ENCODE data around the gene PTPRM.

Gene PTPRM

GRCh38 chr18:7626922-7627440 lies 59.9 kb downstream of the PTPRM start:
- DNase-seq (ENCODE audit: low read depth in 3 of 3), result no peak

DNA sequence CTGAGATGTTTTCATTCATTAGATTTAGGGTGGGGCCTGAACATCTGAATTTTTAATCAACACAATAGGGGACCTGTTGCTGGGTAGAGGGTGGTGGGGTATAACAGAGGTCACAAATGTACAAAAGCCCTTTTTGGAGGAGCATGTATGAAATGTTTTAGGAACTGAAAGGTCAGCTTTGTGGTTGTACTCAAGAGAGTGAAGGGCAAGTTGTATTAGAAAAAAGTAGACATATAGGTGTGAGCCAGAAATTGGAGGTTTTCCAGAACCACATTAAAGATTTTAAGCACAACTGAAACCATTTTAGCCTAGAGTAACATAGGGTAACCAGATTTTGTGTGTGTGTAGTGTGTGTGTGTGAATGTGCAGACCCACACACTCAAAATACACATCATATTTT lies 62.3 kb downstream of the PTPRM start:
- no peak for DNase-seq (ENCODE audit: low read depth in 3 of 3)

DNA sequence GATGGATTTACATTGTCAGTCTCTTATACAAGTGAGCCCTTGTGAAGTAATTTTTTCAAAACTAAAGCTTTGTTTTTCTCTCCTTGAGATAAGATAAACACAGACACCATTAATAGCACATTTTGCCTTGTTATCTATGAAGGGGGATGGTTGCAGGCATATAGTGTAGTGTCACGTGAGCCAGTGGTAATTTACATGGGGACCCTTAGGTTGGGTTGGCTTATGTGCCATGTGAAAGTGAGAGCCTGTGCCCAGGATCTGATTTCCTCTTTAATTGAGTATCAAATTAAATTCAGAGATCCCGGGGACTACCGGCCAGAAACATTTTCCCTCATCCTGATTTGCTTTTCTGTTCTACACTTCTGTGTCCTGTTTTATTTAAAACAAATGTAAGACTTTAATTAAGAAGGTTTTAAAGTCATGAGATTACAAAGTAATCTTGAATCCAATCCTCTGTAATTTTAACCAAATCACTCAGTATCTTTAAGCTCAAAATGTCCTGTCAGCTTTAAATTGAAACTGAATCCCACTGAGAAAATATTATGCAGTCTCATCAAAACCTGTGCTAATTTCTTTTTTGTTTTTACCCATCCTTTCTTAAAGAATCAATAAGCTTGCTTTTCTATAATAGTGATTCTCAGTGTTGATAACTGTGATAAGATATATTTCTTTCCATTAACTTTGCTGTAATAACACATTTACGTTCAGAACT lies 63.8 kb downstream of the PTPRM start:
- no peak for DNase-seq (ENCODE audit: low read depth in 3 of 3)

- no peak for DNase-seq (ENCODE audit: low read depth in 3 of 3)
Observed at GRCh38 chr18:7632152-7633098, 65.3 kb downstream of the PTPRM start.

DNA sequence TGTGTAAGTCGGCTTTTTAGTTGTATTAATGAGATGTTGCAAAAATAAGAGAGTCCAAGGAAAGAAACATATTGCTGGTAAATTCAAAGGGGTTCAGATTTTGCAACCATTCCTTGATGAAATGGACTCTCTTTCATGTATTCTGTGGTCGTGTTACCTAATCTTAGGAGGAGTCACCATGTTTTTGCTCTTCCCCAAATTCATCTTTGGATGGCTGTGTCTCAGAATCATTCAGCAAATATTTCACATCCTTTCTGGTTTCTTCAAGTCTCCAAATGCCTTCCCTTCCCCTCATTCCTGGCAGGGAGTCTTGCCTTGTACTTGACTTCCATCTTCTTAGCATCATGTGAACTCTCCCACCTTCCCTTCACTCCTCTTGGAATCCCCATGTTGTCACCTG lies 66.1 kb downstream of the PTPRM start:
- DNase-seq (ENCODE audit: low read depth in 3 of 3), result no peak

- no peak for DNase-seq (ENCODE audit: low read depth in 3 of 3)
Observed at GRCh38 chr18:7635948-7636347, 68.8 kb downstream of the PTPRM start.

GRCh38 chr18:7637269-7637668 lies 70.2 kb downstream of the PTPRM start:
- no peak for DNase-seq (ENCODE audit: low read depth in 3 of 3)

GRCh38 chr18:7638321-7638720 lies 71.2 kb downstream of the PTPRM start:
- no peak for DNase-seq (ENCODE audit: low read depth in 3 of 3)

GRCh38 chr18:7641813-7642212 lies 74.7 kb downstream of the PTPRM start:
- DNase-seq (ENCODE audit: low read depth in 3 of 3), result no peak

- no peak for DNase-seq (ENCODE audit: low read depth in 3 of 3)
Observed at GRCh38 chr18:7642331-7642890, 75.3 kb downstream of the PTPRM start.

GRCh38 chr18:7645756-7646155 lies 78.6 kb downstream of the PTPRM start:
- no peak for DNase-seq (ENCODE audit: low read depth in 3 of 3)

DNA sequence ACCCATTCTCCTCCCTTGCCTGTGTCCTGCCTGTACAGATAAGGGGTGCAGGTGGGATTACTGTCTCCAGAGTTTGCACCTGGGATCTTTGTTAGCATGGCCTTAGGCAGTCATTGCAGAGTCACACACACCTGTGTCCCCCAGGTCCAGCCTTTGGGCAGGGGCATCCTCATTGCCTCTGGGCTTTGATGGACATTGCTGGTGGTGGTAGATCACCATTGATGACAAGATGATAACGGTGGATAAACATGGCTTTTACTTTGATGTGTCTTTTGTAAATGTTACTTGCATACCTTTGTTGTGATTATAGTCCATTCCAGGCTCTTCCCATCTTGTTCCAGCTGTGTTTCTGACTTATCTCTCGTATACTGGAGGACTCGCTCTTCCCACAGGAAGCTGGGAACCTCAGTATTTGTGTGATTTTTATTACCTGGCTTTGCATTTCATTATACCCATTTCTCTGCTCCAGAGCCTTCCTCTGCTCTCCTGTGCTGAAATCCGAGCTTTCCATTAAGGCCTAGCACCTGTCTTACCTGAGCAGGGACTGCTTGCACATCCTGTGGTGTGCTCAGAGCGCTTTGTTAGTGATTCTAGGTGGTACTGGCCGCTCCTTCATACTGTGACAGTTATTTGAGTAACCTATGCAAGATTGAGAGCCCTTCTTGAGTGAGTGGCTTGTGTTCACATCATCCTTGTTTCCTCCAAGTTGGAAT lies 79.2 kb downstream of the PTPRM start:
- no peak for DNase-seq (ENCODE audit: low read depth in 3 of 3)

DNA sequence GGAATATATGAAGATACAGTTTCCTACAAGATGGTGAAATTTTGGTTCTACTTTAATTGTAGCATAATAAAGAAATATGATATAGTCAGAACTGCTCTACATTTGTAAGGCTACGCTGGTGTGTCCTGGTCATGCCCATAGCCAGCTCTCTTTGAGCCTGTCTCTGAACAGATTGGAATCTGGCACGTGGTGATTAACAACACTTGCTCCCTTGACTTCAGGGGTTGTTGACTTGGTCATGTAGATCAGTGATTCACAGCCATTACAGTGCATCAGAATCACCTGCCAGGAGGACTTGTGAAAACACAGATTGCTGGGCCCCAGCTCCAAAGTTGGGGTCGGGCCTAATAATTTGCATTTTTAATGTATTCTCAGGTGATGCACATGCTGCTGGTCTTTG lies 80.4 kb downstream of the PTPRM start:
- no peak for DNase-seq (ENCODE audit: low read depth in 3 of 3)

DNA sequence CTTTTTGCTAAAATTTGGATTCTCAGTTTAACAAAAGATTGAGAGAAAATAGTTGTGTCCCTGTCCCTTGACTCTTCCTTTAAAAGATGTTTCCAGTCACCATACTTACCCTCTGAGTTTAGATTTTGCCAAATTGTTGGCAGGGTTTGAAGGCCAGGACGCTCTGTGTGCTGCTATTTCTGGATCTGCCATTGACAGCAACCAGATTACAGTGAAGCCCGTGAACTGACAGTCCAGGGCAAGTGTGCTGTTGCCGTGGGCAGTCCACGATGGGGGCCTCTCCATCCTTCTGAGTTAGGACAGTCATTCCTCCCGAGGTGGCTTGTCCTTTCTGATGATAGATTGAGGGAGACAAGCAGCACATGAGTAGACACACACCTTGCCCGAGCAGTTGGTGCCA lies 89.9 kb downstream of the PTPRM start:
- no peak for DNase-seq (ENCODE audit: low read depth in 3 of 3)

DNA sequence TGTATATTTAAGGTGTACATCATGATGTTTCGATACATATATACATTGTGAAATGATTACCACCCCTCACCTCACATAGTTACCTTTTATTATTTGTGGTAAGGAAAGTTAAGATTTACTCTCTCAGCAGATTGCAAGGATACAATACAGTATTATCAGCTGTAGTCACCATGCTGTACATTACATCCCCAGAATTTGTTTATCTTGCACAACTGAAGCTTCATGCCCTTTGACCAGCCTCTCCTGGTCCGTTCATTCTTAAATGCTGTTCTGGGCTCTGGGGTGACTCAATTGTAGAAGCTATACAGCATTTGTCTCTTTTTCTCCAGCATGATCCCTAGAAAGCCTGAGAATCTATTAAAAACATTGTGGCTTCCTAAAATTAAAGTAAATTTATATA lies 90.8 kb downstream of the PTPRM start:
- no peak for DNase-seq (ENCODE audit: low read depth in 3 of 3)

- no peak for DNase-seq (ENCODE audit: low read depth in 3 of 3)
Observed at GRCh38 chr18:7658701-7659100, 91.6 kb downstream of the PTPRM start.

DNA sequence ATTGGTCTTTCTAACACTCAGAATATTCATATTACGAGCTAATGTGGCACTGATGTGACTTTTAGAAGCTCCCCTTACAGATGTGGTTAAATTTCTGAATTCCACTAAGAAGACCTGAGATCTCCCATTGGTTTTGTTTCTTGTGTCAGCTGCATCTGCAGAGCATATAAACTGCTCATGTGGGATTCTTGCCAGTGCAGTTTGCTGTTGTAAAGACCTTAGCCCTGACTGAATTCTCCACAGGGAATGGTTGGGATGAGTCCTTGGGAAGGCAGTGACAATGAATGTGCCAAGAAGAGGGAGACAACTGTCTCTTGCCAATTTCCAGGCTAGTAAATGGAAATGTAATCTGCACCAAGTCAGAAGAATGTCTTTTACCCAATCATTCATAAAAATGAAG lies 94.1 kb downstream of the PTPRM start:
- no peak for DNase-seq (ENCODE audit: low read depth in 3 of 3)

DNA sequence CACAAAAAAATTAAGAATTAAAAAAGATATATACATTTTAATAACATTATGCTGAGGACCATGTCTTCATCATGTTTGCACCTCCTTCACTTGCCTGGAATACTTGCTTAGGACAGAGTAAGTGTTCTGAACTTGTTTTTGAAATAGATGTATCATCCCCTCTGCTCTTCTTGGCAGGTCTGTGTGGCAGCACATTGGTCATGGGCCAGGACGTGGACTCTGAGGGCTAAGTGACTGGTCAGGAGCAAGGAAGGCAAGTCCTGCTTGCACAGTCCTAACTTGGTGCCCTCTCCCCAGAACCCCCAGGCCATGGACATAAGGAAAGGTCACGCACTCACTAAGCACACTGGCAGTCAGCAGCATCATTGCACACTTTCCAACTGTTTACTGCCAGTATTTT lies 95.8 kb downstream of the PTPRM start:
- no peak for DNase-seq (ENCODE audit: low read depth in 3 of 3)

DNA sequence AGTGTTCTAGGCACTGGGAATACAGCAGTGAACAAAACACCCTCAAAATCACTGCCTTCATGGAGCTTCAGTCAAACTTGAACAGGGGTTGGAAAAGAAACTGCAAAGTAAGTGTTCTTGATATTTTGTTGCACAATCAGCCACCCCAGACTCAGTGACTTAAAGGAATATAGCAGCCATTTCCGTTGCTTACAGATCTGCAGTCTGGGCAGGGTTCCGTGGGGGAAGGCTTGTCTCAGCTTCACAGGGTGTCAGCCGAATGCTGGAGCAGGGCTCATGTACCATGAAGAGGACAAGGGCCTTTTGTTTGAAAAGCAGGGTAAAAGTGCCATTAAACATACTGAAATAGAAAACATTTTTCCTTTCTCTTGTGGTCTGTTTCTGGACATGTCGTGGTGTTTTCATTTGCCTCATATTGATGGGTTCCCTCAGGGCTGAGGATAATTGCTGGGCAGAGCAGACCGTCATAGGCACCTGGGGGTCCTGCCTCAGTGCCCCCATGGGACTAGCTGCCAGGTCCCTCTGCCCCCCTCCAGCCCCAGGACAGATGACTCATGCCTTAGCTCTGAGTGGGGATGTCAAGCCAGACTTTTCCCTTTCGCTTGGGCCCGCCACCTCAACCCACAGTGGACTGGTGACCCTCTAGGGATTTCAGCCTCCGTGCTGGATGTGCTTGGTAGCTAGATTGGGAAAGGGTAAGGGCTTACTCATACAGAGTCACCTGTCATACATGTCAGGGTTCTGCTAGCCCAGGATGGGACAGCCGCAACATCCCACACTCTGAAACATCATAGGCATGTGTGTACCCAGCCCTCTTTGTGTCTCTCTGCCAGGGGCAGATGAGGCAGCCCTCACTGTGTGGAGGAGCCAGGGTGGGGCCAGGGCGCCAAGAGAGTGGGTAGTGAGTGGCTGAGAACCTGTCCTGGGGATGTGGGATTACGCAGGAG lies 96.5 kb downstream of the PTPRM start:
- no peak for DNase-seq (ENCODE audit: low read depth in 3 of 3)

DNA sequence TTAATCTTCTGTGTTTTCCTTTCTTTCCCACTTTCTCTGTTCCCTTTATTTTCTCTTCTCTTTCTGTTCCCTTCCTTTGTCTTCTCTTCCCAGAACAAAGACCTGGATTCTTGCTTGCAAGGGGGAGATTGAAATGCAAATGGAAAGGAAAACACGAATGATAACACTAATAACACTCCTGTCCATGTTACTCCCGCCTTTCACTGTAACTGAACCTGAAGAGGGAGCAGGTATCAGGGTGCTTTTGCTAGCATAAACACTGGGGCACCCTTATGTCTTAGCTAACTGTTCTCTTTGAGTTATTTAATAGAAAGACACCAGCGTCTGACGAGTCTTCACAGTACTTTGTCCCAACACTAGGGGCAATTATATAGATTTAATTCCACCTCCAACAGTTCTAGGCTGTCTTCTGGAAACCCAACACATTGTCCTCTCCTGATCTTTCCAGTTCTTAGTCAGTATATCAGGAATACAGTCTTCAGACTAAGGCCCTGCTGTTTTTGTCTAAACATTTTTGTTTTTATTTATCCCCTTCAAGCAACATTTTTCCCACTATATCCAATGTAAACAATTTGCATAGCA lies 99.2 kb downstream of the PTPRM start:
- no peak for DNase-seq (ENCODE audit: low read depth in 3 of 3)

All from stimulated activated CD4-positive, alpha-beta T cell treated with anti-CD3 and anti-CD28 coated beads, TNF-alpha, amount 100 ng/mL, for 4 hours (primary cell).